Right ventricle myocardium inferior (tissue), 1 donor: ENCODE measurements around the gene FAM187B. TPM values are rescaled to one million over a fixed set of nuclear protein-coding genes. Genes with fewer than 3 reads are reported as not detected.
"Not testable (repeated sequence)": the region's sequence is repeated elsewhere in the genome, so short reads cannot be mapped to it uniquely, and the experiment has no call there.

Source experiments
- ATAC-seq: fragments of 200-7000 bp; cut with Tn5 transposase; one replicate; pipeline ENCODE4 v1.9.1; 2020; ENCODE audit warnings: mild to moderate bottlenecking, moderate library complexity
- DNase-seq: peaks from one replicate; pipeline ENCODE4 v3.0.0; 2021; ENCODE audit errors: missing footprints
- intact Hi-C: fragments of 100-400 bp; cut with DNase I; formaldehyde crosslinking; loops from one replicate; pipeline ENCODE4 v1.11.0; 2022
- total RNA-seq: library from RNA; stranded (reverse); fragmentation: NEBNext Ultra II Directional; extraction: Animal tissue kit (Norgen Biotek cat#: 25700); gene quantifications from one replicate; pipeline ENCODE4 v1.2.1, GENCODE V29; 2021
- donor health status: DM: no; HTN: yes; CAD: no; lungs with severe emphysema.

The FAM187B gene
- total RNA-seq, 1 donor from 2014 or later: not detected

GRCh38 chr19:35202722-35203688 lies 25.5 kb downstream of the FAM187B start:
- DNase-seq (no peak), ATAC-seq (no peak)
- intact Hi-C loops: no loop called here

GRCh38 chr19:35199481-35199880 lies 29.1 kb downstream of the FAM187B start:
- no peak for DNase-seq
- intact Hi-C loops: no loop called here
- ATAC-seq: no peak

GRCh38 chr19:35196861-35197260 lies 31.7 kb downstream of the FAM187B start:
- ATAC-seq, intact Hi-C loops, DNase-seq: not testable (repeated sequence)

- ATAC-seq (no peak), DNase-seq (no peak)
- intact Hi-C loops: no loop called here
Observed at GRCh38 chr19:35195830-35196229, 32.7 kb downstream of the FAM187B start.

GRCh38 chr19:35194012-35194984 lies 34.2 kb downstream of the FAM187B start:
- ATAC-seq (no peak), DNase-seq (no peak)
- intact Hi-C loops: no loop called here

- no peak for DNase-seq
- intact Hi-C loops: no loop called here
Observed at GRCh38 chr19:35184884-35185283, 43.7 kb downstream of the FAM187B start.

GRCh38 chr19:35184267-35184666 lies 44.3 kb downstream of the FAM187B start:
- intact Hi-C loops: no loop called here
- DNase-seq: no peak
- ATAC-seq: no peak

More at GRCh38 chr19:35184884-35185283, 43.7 kb downstream of the FAM187B start:
- ATAC-seq: no peak

GRCh38 chr19:35181387-35181786 lies 47.2 kb downstream of the FAM187B start:
- intact Hi-C loops: no loop called here
- ATAC-seq: no peak
- no peak for DNase-seq

- no peak for ATAC-seq
- intact Hi-C loops: no loop called here
Observed at GRCh38 chr19:35179830-35180229, 48.7 kb downstream of the FAM187B start.

GRCh38 chr19:35178701-35179100 lies 49.8 kb downstream of the FAM187B start:
- no peak for DNase-seq
- intact Hi-C loops: no loop called here
- no peak for ATAC-seq

More at GRCh38 chr19:35179830-35180229, 48.7 kb downstream of the FAM187B start:
- no peak for DNase-seq

- ATAC-seq: no peak
- intact Hi-C loops: no loop called here
- DNase-seq: no peak
Observed at GRCh38 chr19:35177377-35178274, 50.9 kb downstream of the FAM187B start.

- no peak for DNase-seq
- ATAC-seq: no peak
- intact Hi-C loops: no loop called here
Observed at GRCh38 chr19:35176181-35176570, 52.4 kb downstream of the FAM187B start.

Other genes starting within 250 kb of the FAM187B start
- gene GRAMD1A, start 228.4 kb downstream of the FAM187B start, total RNA-seq: 25.8 TPM
- gene SCN1B, start 198.3 kb downstream of the FAM187B start, total RNA-seq: 44.3 TPM
- gene HPN, start 187.0 kb downstream of the FAM187B start, total RNA-seq: 5.5 TPM
- gene FXYD3, start 112.9 kb downstream of the FAM187B start, total RNA-seq: 2.3 TPM
- gene LGI4, start 93.7 kb downstream of the FAM187B start, total RNA-seq: 10.0 TPM
- 556 TPM for gene FXYD1, start 89.9 kb downstream of the FAM187B start, total RNA-seq
- not detected for gene FXYD7, start 85.5 kb downstream of the FAM187B start, total RNA-seq
- 23.5 TPM for gene FXYD5, start 74.0 kb downstream of the FAM187B start, total RNA-seq
- 6.8 TPM for gene LSR, start 20.3 kb upstream of the FAM187B start, total RNA-seq
- gene USF2, start 40.2 kb upstream of the FAM187B start, total RNA-seq: 151 TPM
- gene HAMP, start 53.8 kb upstream of the FAM187B start, total RNA-seq: not detected
- gene MAG, start 63.4 kb upstream of the FAM187B start, total RNA-seq: not detected
- 0.19 TPM for gene CD22, start 100.4 kb upstream of the FAM187B start, total RNA-seq
- gene FFAR1, start 119.2 kb upstream of the FAM187B start, total RNA-seq: not detected
- 0.14 TPM for gene FFAR3, start 129.7 kb upstream of the FAM187B start, total RNA-seq
- gene GPR42, start 142.3 kb upstream of the FAM187B start, total RNA-seq: not detected
- 0.32 TPM for gene FFAR2, start 219.5 kb upstream of the FAM187B start, total RNA-seq